HG03025 (cell line): ENCODE measurements around the gene THSD4.

Experiments
- ATAC-seq: cut with Tn5 transposase; IDR thresholded peaks from one replicate; pipeline ENCODE4 v1.9.1; 2021; ENCODE audit warnings: mild to moderate bottlenecking, moderate library complexity; ENCODE audit not compliant: unreplicated experiment, low FRiP score

The THSD4 gene

DNA sequence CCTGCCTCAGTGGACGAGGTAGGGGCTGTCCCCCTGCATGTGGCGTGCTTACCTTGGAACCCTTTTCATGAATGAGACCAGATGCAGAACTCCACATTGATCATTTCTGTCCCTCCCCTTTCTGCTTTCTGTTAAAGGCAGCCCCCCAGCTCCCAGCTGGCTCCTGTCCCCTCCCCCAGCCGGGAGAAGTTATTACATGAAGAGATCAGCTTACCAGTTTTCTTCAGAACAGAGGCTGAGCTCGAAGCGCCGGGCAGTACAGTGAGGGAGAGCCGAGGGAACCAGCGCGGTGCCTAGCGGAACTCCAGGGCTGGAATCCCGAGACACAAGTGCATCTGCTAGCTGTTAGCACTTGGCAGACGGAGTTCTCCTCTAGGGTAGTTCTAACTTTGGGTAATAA lies 431.7 kb downstream of the THSD4 start:
- ATAC-seq, result no peak

DNA sequence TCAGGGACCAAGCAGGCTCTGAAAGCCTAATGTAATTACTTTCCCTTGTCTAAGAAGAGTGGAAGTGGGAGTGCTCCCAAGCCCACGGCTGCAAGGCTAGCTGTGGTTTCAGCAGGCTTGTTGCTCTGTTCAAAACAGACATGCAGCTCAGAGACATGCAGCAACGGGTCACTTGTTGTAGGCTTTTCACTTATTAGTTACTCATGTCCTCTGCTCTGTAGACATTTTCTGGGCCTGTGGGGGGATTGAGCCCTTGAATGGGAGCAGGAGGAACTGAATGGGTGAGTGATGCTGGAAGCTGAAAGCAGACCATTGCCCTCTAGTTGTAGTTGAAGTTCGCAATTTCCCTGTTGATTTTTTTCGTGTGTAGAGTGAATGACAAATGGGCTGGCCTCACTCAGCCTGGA lies 433.1 kb downstream of the THSD4 start:
- ATAC-seq, result no peak

DNA sequence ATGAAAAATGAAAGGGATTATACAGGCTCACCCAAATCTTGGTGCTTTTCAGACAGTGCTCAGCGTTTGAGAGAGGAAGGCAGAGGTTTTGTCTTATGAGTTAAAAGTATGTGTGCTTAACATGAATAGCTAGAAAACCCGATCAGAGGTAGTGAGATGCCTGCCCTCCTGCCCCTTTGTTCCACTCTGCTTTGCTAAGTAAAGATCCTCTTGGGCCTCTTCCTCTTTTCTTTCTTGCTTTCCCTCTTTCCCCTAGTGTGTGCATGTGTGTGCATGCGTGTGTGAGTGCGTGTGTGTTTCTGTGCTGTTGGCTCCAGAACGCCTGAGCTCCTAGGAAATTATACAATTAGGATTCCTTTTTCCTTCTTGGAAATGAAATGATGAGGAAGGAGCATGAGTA lies 433.8 kb downstream of the THSD4 start:
- ATAC-seq, result no peak

DNA sequence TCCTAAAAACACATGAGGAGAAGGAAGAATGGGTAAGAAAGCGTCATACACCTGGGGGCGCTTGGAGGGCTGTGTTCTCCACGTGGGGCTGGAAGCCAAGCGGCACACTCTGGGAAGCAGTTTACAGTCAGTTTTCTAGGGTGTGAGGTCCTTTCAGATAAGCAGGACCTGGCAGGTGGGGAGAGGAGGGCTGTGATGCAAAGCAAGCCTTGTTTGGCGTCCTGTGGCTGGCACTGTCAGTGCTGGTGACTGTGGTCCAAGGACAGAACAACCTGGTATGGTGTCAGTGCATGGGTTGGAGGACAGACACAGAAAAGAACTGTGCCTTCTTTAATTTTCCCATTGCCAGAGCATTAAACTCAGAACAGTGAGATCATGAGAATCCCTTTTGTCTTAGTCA lies 434.4 kb downstream of the THSD4 start:
- no peak for ATAC-seq

DNA sequence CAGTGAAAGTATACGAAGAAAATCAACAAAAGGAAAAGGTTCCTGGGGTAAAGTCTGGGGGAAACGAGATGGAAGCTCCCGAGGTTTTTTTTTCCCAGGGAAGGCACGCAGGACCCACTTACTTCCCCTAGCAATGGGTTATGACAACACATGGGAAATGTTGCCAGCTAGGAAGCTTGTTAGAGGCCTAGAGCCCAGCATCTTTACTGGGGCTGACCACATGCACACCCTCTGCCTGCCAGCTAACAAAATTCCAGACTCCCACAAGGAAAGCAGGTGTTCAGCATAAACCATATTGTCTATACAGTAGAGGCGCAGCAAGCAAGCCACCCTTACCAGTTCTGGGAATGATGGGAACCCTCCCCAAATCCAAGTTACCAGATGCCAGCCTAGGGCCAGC lies 436.3 kb downstream of the THSD4 start:
- no peak for ATAC-seq

DNA sequence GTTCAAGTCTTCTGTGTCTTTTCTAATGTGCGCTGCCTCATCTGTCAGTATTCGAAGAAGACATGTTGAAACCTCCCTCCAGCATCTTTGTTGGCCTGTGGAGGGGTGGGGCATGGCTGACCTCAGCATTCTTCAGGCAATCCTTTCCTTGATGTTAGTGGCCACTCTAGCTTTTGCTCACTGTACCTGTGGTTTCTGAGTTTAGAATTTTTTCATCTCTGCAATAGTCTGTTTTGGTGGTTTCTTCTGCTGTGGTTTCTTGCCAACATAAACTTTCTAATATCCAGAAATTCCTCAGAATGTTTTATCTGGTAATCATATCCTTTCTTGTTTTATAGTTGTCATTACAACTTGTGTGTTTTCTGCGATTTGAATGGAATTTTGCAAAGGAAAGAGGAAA lies 443.8 kb downstream of the THSD4 start:
- no peak for ATAC-seq

DNA sequence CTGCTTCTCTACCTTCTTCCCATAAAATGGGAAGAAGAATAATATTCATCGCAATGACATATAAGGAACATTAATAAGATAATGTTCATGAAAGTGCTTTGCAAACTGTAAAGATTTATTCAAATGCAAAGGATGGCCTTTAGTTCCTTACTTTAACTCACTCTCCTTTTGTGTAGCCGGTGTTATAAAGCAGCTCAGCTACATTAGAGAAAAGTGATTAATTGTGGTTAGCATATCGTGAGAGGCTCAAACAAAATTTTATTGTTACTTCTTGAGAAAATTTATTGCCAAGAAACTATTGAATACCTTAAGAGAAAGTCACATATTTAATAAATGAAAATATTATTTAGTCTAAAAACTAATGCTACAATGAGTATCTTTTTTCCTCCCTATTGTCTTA lies 444.3 kb downstream of the THSD4 start:
- no peak for ATAC-seq

DNA sequence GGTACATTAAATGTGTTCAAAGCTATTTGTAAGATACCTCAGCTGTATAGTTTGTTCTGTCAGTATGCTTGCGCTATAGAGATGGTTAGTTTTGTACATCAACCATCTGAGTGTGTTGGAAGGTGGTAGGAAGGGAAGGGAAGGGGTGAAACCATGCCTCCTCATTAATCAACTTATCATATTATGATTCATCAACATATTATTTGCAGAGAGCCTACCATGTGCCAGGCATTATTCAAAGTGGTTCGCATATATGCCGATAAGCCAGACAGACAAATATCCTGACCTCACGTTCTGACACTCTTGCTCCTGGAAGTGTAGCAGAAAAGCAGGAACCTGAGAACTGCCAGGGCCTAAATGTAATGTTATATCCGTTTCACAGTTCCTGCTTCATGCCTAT lies 447.0 kb downstream of the THSD4 start:
- ATAC-seq, result no peak

DNA sequence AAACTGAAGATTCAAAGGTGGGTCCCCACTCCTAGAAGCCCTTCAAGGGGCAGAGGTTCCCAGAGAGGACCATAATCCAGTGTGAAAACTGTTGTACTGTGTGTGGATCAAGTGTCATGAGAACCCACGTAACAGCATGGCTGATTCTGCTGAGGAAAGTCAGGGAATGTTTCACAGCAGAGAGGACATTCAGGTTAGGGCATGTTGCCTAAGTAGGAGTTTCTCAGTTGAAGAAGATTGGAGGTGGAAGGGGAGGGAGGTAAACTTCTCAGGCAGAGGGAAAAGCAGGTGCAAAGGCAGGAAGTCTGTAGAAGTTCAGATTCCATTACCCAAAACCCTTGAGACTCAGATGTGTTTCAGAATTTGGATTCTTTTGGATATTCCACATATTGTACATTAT lies 448.9 kb downstream of the THSD4 start:
- no peak for ATAC-seq

DNA sequence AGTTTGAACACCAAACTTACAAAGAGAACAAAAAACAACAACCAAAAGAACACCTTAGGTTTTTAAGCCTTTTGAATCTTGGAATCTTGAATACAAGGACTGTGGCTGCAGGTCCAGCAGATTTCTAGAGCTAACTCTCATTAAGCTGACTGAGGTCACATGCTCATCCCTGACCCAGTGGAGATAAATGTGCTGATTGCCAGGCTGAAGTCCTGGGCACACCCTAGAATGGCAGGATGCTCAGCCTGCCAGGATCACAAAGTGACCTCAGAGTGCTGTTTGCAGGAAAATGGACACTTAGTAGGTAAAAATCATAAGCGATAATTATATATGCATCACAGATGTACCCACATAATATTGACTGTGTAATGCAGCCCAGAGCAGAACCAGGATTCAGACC lies 449.7 kb downstream of the THSD4 start:
- ATAC-seq, result no peak

DNA sequence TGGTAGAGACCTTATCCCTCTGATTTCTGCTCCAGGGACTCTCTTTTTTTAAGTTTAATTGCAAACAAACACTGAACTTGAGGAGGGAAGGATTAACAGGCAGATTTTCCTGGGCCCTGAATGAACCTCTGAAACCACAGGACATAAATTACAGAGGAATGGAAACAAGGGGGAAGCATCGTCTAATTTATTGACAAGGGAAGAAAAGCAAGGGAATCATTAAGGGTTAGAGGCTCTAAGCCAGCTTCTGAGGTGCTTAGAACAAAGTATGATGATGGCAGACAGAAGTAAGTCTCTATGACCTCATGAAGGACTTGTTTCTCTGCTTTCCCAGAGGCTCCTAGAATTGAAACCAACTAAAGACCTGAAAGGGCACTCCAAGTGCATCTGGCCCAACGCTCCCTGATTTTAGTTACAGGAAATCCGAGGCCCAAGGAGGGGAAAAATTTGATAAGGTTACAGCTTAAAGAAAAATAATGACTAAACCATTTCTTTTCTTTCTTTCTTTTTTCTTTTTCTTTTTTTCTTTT lies 450.4 kb downstream of the THSD4 start:
- no peak for ATAC-seq

DNA sequence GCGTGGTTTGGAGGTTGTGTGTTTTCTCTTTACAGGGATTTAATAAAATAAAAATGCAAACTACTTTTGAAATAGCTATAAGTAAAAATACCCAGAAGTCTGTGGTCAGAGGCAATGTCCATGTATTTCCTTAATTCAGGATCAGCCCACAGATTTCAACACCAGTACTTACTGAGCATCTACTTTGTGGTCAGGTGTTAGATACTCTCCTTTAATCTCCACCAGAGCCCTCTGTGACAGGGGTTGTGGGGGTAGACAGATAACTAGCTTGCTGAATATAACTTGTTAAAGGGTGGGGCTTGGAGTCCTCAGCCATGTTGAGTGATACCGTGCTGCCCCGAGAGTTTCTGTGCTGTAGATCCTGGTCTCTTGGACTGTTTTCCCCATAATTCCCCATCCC lies 451.0 kb downstream of the THSD4 start:
- ATAC-seq, result no peak

DNA sequence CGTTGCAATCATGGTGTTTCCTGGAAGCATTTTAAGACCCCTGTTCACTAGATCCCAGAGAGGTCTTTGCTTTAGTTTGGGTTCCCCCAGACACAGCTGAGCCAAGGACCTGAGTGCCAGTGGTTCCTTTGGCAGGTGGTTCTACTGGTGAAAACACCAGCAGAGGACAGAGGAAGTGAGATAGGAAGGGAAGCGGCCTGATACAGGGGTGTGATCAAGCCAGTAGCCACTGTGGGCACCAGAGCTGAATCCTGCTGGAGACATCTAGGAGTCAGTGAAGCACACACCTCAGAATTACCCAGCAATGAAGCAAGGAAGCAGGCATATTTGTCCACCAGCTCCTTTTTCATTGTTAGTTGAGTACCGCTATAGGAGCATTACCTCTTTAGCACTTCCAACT lies 451.9 kb downstream of the THSD4 start:
- ATAC-seq, result no peak

DNA sequence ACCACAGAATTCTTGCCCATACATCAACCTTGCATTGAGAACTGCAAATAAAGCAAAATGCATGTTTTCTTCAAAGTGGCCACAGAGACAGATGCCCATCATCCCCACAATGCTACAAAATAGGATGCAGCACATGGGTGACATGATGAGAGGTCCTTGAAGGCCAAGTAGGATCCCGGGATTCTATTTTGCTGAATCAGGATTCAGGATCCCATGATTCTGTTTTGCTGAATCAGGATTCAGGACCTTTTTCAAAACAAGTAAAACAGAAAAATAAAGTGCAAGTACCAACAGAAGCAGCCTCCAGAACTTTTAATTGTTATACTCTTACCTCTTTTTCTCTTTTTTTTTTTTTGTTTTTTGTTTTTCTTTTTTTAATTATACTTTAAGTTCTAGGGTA lies 453.0 kb downstream of the THSD4 start:
- no peak for ATAC-seq

DNA sequence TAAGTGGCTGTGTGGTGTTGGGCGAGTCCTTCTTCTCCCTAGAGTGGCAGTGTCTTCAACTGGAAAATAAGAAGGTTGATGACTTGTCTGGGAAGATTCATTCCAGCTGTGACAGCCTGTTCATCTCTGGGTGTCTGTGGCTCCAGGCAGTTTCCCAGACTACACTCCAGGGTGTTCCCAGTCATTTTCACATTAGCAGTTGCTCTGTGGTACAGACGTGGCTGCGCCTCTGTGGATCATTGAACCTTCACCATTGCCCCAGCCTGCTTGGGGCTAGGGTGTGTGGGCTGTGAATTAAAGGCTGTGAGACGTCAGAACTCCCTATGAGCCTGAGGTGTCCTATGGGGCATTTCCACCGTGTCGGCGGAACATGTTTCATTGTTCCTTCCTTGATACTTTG lies 455.5 kb downstream of the THSD4 start:
- ATAC-seq, result no peak

DNA sequence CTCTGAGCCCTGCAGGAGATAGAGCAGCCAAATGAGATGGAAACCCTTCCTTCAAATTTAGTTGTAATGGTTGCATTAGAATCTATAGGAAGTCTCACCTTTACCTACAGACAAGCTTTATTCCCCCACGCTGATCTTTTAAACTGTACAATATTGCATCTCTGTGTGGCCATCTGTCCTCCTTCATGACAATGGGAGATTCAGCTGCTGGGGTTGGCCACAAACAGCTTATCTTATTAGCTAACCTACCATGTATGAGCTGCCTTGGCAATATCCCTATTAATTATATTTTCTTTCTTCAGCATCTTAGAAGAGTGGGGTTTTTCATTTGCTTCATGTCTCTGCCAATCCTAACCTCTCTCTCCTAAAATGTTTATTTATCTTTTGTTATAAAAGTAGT lies 456.4 kb downstream of the THSD4 start:
- ATAC-seq, result no peak

DNA sequence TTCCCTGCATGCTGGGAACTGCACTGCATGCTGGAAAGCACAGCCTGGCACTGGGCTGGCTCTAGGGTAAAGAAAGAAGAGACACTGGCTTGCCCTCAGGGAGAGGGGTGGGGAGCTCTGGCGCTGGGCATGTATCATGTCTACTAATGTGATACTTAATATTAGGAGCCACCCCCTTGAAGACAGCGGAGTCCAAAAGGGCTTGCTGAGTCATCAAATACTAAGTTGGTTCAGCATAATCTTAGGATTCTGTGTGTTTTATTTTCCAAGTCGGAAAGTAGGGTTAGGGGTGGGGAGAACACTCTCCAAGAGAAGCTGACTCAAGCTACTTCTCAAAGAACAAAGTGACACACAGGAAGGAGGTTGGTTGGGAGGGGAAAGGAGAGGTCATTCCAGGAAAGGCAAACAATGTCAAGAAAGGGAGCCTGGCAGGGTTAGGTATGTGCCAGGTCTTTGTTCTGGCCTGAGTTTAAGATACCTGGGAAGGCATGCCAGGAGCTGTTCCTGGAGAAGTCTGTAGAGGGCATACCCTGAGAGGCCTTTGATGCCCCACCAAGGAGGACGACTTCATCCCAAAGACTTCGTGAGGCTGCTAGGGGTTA lies 457.3 kb downstream of the THSD4 start:
- ATAC-seq, result no peak

DNA sequence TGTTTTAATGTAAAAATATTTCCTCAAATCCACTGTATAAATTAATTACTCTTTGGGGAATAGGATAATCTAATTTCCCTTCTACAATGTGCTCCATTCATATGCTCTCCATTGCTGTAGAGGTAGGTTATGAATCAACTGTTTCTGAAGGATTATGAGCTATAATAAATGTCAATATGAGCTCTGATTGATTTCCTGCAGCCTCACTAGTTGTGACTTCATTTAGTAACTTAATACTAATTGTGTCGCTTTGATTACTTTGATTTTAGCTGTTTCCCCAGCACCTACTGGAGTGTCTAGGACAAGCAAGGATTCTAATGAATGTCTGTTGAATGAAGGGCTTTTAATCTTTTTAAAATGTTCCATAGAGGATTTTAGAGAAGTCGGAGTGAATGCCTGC lies 458.3 kb downstream of the THSD4 start:
- no peak for ATAC-seq

DNA sequence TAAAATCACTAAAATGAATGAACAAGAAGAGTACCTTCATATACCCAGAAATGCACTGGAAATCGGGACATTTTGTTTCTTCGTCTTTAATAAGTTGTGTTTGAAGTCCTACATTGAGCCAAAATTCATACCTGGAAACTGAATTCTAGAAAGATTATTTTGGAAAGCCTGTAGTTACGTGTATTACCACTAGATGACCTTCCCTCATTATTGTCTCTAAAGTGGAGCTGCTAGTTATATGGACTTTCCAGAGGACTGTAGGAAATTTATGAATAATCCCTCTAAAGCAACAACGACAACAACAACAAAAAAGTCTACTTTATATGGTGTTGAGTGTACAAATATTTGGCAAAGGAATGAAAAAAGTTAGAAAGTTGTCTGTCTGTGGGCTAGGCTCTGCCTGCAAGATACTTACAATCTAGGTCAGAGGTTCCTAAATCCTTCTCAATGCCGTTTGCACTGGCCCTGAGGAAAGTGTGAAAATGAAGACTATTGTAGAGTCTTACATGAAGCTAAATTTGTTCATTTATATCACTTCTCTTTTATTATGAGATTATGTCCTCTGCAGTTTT lies 460.3 kb downstream of the THSD4 start:
- ATAC-seq, result no peak

DNA sequence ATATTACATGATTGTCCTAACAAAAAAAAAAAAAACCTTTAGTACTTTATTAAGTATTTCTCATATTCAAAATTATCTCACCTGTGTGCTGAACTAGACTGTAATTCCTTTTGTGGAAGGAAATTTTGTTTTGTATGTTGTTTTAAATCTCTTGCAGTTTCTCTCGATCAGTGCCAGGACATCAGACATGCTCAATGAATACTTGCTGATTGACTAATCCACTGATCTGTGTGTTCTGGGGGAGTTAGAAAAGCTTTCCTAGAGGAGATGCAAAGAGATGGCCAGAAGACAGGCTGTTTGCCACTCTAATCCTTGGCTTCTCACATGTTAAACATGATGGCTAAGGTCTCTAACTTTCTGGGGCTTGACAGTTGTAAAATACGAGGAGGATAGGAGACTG lies 461.8 kb downstream of the THSD4 start:
- ATAC-seq, result no peak

DNA sequence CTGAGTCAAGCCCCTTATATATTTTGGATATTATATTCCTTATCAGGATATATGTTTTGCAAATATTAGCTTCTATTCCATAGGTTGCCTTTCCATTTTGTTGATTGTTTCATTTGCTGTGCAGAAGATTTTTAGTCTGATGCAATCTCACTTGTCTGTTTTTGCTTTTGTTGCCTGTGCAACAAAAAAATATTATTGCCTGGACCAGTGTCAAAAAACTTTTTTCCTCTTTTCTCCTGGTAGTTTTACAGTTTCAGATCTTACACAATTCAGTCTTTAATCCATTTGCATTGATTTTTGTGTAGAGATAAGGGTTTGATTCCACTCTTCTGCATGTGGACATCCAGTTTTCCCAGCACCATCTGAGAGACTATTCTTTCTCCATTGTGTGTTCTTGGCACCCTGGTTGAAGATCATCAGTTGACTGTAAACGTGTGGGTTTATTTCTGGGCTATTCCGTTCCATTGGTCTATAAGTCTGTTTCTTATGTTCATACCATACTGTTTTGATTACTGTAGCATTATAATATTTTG lies 466.2 kb downstream of the THSD4 start:
- ATAC-seq, result no peak

DNA sequence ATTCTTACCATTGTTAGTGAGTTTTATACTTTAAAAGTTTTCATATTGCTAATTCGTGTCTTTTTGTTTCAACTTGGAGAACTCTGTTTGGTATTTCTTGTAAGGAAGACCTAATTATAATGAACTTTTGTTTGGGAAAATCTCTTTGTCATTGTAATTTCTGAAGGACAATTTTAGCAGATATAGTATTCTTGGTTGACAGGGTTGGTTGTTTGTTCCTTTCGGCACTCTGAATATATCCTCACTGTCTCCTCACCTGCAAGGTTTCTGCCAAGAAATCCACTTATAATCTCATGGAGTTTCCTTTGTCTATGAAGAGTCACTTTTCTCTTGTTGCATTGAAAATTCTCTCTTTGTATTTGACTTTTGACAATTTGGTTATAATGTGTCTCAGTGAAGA lies 469.9 kb downstream of the THSD4 start:
- ATAC-seq, result no peak
